ENCODE measurements around the gene ZNF736.
"Not testable (repeated sequence)": the region's sequence is repeated elsewhere in the genome, so short reads cannot be mapped to it uniquely, and the experiment has no call there.

DNA sequence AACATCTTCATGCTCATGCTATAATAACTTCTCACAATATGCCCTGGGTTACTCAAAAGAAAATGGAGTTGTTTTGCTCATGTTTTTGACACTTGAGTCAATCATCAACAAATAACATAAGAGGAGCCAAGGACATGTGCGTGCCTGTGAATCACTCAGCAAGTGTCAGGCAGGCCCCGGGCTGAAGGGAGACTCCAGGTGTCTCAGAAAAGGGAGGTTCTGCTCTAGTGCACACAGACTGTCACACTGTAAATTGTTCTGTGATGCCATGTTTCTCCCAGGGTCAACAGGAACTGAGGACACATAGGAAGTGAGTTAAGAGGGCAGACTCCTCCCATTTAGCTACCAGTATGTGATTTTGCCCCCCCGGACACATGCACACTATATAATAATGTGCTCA lies 10.4 kb downstream of the ZNF736 start:
- TF ChIP-seq POLR2A (IDR thresholded peaks at IDR 0.05; ENCODE audit: low read length); GATA1 (IDR thresholded peaks at IDR 0.05; ENCODE audit: low read depth, low read length): not testable (repeated sequence)
